Keratinocyte (primary cell): ENCODE measurements around the gene NUDT7. TPM values are rescaled to one million over a fixed set of nuclear protein-coding genes. Genes with fewer than 3 reads are reported as not detected.

Experiments
- DNase-seq: peaks from one replicate; pipeline ENCODE4 v3.0.0-alpha.2; 2011; ENCODE audit warnings: low read depth, missing footprints, low spot score
- FAIRE-seq: peaks from 2 replicates; lab custom pipeline; 2011; peaks lifted over from hg19 to GRCh38; lab: Jason Lieb, UNC
- H2AFZ ChIP-seq: 2 replicates; pipeline ENCODE4 v1.6.0; 2012; ENCODE audit warnings: low read length, control low read depth, inconsistent platforms; ENCODE audit not compliant: control insufficient read depth
- H3K27ac ChIP-seq: 2 replicates; pipeline ENCODE4 v1.5.1; 2011; ENCODE audit warnings: low read length; ENCODE audit not compliant: control insufficient read depth, insufficient read depth
- H3K27me3 ChIP-seq: 3 replicates; pipeline ENCODE4 v1.6.0; 2011; ENCODE audit warnings: low read length; ENCODE audit not compliant: control insufficient read depth, insufficient read depth; ENCODE audit errors: extremely low read depth
- H3K36me3 ChIP-seq, 2 experiments: 2 replicates in 1 of 2; 3 replicates in 1 of 2; pipeline ENCODE4 v1.5.1; 2011; ENCODE audit warnings: low read length in 2 of 2, mild to moderate bottlenecking in 1 of 2; ENCODE audit not compliant: control insufficient read depth in 2 of 2, insufficient read depth in 2 of 2; ENCODE audit errors: extremely low read depth in 1 of 2
- H3K4me1 ChIP-seq: 3 replicates; pipeline ENCODE4 v1.5.1; 2011; ENCODE audit warnings: low read length; ENCODE audit not compliant: control insufficient read depth, insufficient read depth; ENCODE audit errors: extremely low read depth
- H3K4me2 ChIP-seq: 3 replicates; pipeline ENCODE4 v1.6.0; 2011; ENCODE audit warnings: low read depth, low read length; ENCODE audit not compliant: control insufficient read depth, insufficient read depth; ENCODE audit errors: extremely low read depth
- H3K4me3 ChIP-seq, 3 experiments: fragments of 200-600 bp in 1 of 3; sonication (generic) in 1 of 3; 2 replicates in 2 of 3; 3 replicates in 1 of 3; pipeline ENCODE4 v1.5.1; 2011 to 2016; ENCODE audit warnings: low read length in 3 of 3, mild to moderate bottlenecking in 3 of 3, control low read depth in 2 of 3, inconsistent platforms in 1 of 3, low read depth in 1 of 3, mixed read lengths in 1 of 3, mixed run types in 1 of 3, moderate library complexity in 1 of 3; ENCODE audit not compliant: control insufficient read depth in 2 of 3, insufficient read depth in 2 of 3; ENCODE audit errors: extremely low read depth in 1 of 3
- H3K79me2 ChIP-seq: 2 replicates; pipeline ENCODE4 v1.6.0; 2012; ENCODE audit warnings: low read length; ENCODE audit not compliant: control insufficient read depth, insufficient read depth
- H3K9ac ChIP-seq: 3 replicates; pipeline ENCODE4 v1.6.0; 2011; ENCODE audit warnings: low read length; ENCODE audit not compliant: control insufficient read depth, insufficient read depth; ENCODE audit errors: extremely low read depth
- H3K9me1 ChIP-seq: 3 replicates; pipeline ENCODE4 v1.6.0; 2011; ENCODE audit warnings: low read length; ENCODE audit not compliant: control insufficient read depth, insufficient read depth; ENCODE audit errors: extremely low read depth
- H3K9me3 ChIP-seq: 2 replicates; pipeline ENCODE4 v1.5.1; 2012; ENCODE audit warnings: low read depth, low read length; ENCODE audit not compliant: control insufficient read depth
- H4K20me1 ChIP-seq: 3 replicates; pipeline ENCODE4 v1.6.0; 2011; ENCODE audit warnings: low read length; ENCODE audit not compliant: control insufficient read depth, insufficient read depth; ENCODE audit errors: extremely low read depth
- CTCF ChIP-seq, 3 experiments: IDR thresholded peaks in 1 of 3; conservative IDR thresholded peaks in 1 of 3; optimal IDR thresholded peaks in 1 of 3; 2 replicates in 2 of 3; 3 replicates in 1 of 3; pipeline versions ENCODE3 to v1.5.1; 2011; ENCODE audit warnings: low read length in 3 of 3, mild to moderate bottlenecking in 3 of 3, moderate library complexity in 2 of 3, control low read depth in 1 of 3, inconsistent platforms in 1 of 3; ENCODE audit not compliant: insufficient read depth in 2 of 3; ENCODE audit errors: extremely low read depth in 1 of 3
- EZH2 ChIP-seq: IDR thresholded peaks from one replicate; pipeline ENCODE4 v1.6.1; 2012; ENCODE audit warnings: inconsistent platforms, mild to moderate bottlenecking, low read length, moderate library complexity
- dilution Hi-C: fragments of 300-500 bp; cut with MboI; formaldehyde crosslinking; loops from one replicate; pipeline ENCODE4 v1.7.0; 2020; ENCODE audit warnings: low sequenced_read_pairs; ENCODE audit not compliant: extremely low pct_ligation_motif_present
- polyA plus RNA-seq, 5 experiments: library from polyadenylated mRNA; depleted of rRNA in 3 of 5; stranded (reverse) in 3 of 5; stranded (forward) in 1 of 5; unstranded in 1 of 5; fragments of >200 nt; gene quantifications; 1 replicate in 1 of 5; 2 replicates in 3 of 5; 3 replicates in 1 of 5; pipeline versions ENCODE4 v1.2.1 to v1.2.3, GENCODE V29; 2011 to 2012; ENCODE audit warnings: missing spikeins in 2 of 5, low read depth in 1 of 5, low replicate concordance in 1 of 5

The NUDT7 gene
- polyA plus RNA-seq, 1 donor (not counting 4 experiments of a cell fraction or from before 2014, with no cell fraction given): 14.6 TPM

- no peaks in the 10 kb centered on the region for H3K9me3 ChIP-seq
- DNase-seq (no peak), FAIRE-seq (no peak)
- no peak overlapping the region for H3K4me2 ChIP-seq
- H3K79me2 ChIP-seq: no peaks in the 10 kb centered on the region
- H3K4me1 ChIP-seq: peaks cover 3% of the 10 kb centered on the region
- H3K9ac ChIP-seq: no peak overlapping the region
- no peaks in the 10 kb centered on the region for H3K27me3 ChIP-seq
- no peak for TF ChIP-seq CTCF (optimal IDR thresholded peaks at IDR 0.05 in 1 of 3, IDR thresholded peaks at IDR 0.05 in 1 of 3, conservative IDR thresholded peaks at IDR 0.05 in 1 of 3; ENCODE audit: extremely low read depth in 1 of 3, insufficient read depth in 2 of 3, low read length in 3 of 3)
- no peak for TF ChIP-seq EZH2
- no peaks in the 10 kb centered on the region for H3K9me1 ChIP-seq
- H3K4me3 ChIP-seq: no peak overlapping the region
- H2AFZ ChIP-seq: no peak overlapping the region
- no peak overlapping the region for H3K27ac ChIP-seq
- dilution Hi-C loops: no loop called here
- H4K20me1 ChIP-seq: no peaks in the 10 kb centered on the region
- no peaks in the 10 kb centered on the region for H3K36me3 ChIP-seq
Measured at GRCh38 chr16:77736879-77737278, 14.6 kb downstream of the NUDT7 start.

GRCh38 chr16:77738706-77739558, 16.6 kb downstream of the NUDT7 start:
- Histone ChIP-seq H3K9ac (no peak overlapping the region), H4K20me1 (no peaks in the 10 kb centered on the region), H3K9me1 (no peaks in the 10 kb centered on the region), H3K4me3 (no peak overlapping the region), H3K4me1 (peaks cover 3% of the 10 kb centered on the region), H3K4me2 (peak overlapping the region; percentile 25), H3K27ac (peak overlapping the region; percentile 27), H3K27me3 (no peaks in the 10 kb centered on the region), H3K36me3 (no peaks in the 10 kb centered on the region), H2AFZ (no peak overlapping the region), H3K9me3 (no peaks in the 10 kb centered on the region), H3K79me2 (no peaks in the 10 kb centered on the region)
- no peak for TF ChIP-seq CTCF (optimal IDR thresholded peaks at IDR 0.05 in 1 of 3, IDR thresholded peaks at IDR 0.05 in 1 of 3, conservative IDR thresholded peaks at IDR 0.05 in 1 of 3; ENCODE audit: extremely low read depth in 1 of 3, insufficient read depth in 2 of 3, low read length in 3 of 3)
- TF ChIP-seq EZH2: no peak
- dilution Hi-C loops: no loop called here
- peak; percentile 23 for DNase-seq
- FAIRE-seq: peak; percentile 86
